Right ventricle myocardium inferior (tissue), 1 donor: ENCODE results near the gene MIPOL1. TPM values are rescaled to one million over a fixed set of nuclear protein-coding genes. Genes with fewer than 3 reads are reported as not detected.
"Not testable (repeated sequence)": the region's sequence is repeated elsewhere in the genome, so short reads cannot be mapped to it uniquely, and the experiment has no call there.

Experiments
- ATAC-seq: fragments of 200-7000 bp; cut with Tn5 transposase; one replicate; pipeline ENCODE4 v1.9.1; 2020; ENCODE audit warnings: mild to moderate bottlenecking, moderate library complexity
- DNase-seq: peaks from one replicate; pipeline ENCODE4 v3.0.0; 2021; ENCODE audit errors: missing footprints
- intact Hi-C: fragments of 100-400 bp; cut with DNase I; formaldehyde crosslinking; loops from one replicate; pipeline ENCODE4 v1.11.0; 2022
- total RNA-seq: library from RNA; stranded (reverse); fragmentation: NEBNext Ultra II Directional; extraction: Animal tissue kit (Norgen Biotek cat#: 25700); gene quantifications from one replicate; pipeline ENCODE4 v1.2.1, GENCODE V29; 2021
- donor health status: DM: no; HTN: yes; CAD: no; lungs with severe emphysema.

Gene MIPOL1
- total RNA-seq, 1 donor from 2014 or later: 7.0 TPM

DNA sequence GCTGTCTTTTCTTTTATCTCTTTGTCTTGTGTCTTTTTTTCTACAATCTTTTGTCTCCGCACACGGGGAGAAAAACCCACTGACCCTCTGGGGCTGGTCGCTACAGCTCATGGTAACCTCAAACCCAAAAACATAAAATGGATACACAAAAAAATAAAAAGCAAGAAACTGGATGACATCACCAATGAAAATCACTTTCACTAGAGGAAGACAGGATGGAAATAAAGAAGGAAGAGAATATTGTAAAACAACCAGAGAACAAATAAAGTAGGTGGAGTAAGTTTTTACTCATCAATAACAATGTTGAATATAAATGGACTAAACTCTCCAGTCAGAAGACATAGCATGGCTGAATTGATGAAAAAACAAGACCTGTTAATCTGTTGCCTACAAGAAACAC lies 17.6 kb downstream of the MIPOL1 start:
- intact Hi-C loops: no loop called here
- no peak for DNase-seq
- ATAC-seq: no peak

DNA sequence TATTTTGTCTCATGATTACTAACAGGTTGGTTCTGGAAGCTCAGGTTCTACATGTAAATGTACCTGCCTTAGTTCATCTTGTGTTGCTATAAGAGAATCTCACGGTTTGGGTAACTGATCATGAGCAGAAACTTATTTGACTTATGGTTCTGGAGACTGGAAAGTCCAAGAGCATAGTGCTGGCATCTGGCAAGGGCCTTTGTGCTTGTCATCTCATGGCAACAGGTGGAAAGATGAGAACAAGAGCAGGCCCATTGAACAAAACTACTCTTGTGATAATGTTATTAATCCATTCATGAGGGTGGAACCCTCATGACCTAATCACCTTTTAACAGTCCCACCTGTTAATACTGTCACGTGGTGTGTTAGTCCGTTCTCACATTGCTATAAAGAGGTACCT lies 23.3 kb downstream of the MIPOL1 start:
- ATAC-seq (no peak), DNase-seq (no peak)
- intact Hi-C loops: no loop called here

DNA sequence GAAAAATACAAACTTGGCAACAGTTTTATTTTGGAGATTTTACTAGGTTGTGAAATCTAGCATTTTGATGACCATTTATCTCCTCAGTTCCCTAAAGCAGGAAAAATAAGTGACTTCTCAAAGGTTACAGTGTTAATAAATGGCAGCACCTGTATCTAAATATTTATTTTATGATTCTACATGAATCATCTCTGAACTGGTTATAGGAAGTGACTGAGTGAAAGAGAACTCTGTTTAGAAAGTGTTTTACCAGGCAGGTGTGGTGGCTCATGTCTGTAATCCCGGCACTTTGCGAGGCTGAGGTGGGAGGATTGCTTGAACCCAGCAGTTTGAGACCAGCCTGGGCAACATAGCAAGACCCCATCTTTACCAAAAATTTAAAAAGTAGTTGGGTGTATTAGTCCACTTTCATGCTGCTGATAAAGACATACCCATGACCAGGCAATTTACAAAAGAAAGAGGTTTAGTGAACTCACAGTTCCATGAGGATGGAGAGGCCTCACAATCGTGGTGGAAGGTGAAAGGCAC lies 26.3 kb downstream of the MIPOL1 start:
- DNase-seq (no peak), ATAC-seq (no peak)
- intact Hi-C loops: no loop called here

DNA sequence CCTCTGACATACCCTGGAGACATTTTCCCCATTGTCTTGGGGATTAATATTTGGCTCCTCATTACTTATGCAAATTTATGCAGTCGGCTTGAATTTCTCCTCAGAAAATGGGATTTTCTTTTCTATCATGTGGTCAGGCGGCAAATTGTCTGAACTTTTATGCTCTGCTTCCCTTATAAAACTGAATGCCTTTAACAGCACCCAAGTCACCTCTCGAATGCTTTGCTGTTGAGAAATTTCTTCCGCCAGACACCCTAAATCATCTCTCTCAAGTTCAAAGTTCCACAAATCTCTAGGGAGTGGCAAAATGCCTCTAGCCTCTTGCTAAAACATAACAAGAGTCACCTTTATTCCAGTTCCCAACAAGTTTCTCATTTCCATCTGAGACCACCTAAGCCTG lies 27.9 kb downstream of the MIPOL1 start:
- intact Hi-C loops, ATAC-seq, DNase-seq: not testable (repeated sequence)

DNA sequence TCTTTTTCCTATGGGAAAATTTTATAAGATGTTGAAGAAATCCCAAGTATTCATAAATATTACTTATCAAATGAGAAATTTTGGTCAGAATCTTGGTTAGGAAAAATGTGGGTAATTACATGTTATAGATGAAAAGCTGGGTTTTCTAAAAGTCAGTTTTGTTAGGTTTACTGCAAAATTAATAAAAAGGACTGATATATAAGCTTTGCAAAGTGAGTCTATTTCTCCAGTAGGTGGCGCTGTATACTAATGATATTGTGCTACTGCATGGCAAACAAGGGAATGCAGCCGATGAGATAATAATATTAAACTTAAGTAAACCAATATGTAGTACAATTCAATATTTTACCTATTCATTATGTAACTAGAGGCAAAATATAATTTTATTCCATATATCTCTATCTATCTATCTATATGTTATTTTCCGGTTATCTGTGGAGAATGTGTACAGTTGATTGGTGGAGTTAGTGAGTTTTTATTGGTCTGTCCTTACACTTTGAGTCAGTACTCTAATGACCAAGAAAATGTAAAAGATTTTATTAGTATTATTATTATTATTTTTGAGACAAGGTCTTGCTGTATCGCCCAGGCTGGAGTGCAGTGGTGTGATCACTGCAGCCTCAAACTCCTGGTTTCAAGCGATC lies 32.9 kb downstream of the MIPOL1 start:
- DNase-seq (no peak), ATAC-seq (no peak)
- intact Hi-C loops: no loop called here

DNA sequence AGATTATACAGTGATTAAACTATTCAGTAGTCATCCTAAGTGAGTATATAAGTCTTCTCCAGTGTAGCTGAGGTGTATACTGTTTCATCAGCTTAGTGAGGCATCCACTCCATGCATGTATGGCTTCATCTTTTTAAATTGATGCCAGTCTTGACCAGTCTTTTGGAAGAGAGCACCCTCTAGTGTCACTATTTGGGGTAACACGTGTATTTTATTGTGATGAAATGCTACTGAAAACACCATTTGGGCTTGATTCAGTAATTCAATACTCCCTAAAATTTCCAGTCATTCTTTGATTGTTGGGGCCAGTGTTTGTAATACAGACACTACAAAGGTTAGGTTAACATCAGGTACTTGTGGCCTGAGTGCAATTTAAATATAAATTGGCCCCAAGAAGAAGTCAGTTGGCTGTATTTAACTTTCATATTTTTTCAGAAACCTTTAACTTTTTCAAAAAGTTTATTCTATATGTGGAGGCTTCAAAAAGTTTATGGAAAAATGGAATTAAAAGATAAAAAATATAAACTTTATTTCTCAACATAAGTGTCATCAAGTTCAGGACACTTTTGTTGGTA lies 35.3 kb downstream of the MIPOL1 start:
- no peak for ATAC-seq
- intact Hi-C loops: no loop called here
- DNase-seq: no peak

DNA sequence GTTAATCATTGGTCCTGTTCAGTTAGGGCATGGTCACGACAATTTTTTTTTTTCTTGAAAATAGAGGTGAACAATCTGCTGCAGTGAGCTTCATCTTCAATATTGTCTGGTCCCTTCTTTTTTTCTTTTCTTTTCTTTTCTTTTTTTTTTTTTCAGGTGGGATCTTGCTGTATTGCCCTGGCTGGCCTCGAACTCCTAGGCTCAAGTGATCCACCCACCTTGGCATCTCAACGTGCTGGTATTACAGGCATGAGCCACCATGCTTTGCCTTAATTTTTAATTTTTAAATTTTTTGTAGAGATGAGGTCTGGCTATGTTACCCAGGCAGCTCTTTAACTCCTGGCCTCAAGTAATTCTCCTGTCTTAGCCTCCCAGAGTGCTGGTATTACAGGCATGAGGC lies 36.5 kb downstream of the MIPOL1 start:
- intact Hi-C loops: no loop called here
- DNase-seq (no peak), ATAC-seq (no peak)

DNA sequence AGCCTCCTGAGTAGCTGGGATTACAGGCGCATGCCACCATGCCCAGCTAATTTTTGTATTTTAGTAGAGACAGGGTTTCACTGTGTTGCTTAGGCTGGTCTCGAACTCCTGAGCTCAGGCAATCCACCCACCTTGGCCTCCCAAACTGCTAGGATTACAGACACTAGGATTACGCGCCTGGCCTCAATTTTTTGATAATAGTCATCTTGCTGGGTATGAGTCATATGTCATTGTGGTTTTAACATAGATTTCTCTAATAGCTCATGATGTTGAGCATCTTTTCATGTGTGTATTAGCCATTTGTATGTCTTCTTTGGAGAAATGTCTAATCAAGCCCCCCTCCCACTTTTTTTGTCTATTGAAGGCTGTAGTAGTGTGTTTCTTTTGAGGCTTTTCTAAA lies 38.3 kb downstream of the MIPOL1 start:
- ATAC-seq, intact Hi-C loops, DNase-seq: not testable (repeated sequence)

DNA sequence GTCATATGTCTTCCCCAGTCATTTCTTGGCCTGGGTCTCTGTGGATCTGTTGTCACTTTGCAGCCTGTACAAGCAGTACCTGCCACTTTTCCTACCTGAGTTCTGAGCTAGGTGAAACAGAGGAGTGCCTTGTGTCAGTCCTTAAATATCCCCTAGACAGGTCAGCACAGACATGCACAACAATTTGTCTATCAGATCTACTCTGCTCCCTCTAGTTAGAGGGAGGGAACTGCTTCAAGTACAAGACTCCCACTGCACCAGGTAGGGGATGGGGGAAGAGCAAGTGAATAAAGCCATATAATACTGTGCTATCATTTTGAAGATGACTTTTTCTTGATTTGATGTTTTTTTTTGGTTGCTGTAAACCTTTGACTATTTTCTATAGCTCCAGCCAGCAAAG lies 39.4 kb downstream of the MIPOL1 start:
- DNase-seq (no peak), ATAC-seq (no peak)
- intact Hi-C loops: no loop called here

DNA sequence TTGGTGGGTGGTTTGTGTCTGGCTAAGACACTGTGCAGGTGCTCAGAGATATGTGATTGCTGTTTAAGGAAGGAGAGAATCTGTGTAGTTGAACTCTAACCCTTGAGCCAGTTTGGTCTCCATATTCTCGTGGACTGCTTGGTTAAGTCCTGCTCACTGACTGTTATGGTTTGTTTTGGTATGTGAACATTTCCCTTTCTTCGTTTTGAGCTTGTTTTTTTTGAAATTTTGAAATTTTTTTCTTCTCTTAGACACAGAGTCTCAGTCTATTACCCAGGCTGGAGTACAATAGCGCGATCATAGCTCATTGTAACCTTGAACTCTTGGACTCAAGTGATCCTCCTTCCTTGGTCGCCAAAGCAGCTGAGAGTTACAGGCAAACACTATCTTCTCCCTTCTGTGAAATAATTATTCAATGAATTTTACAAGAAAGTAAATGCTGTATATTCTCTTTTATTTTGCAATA lies 40.0 kb downstream of the MIPOL1 start:
- no peak for DNase-seq
- intact Hi-C loops: no loop called here
- ATAC-seq: no peak

DNA sequence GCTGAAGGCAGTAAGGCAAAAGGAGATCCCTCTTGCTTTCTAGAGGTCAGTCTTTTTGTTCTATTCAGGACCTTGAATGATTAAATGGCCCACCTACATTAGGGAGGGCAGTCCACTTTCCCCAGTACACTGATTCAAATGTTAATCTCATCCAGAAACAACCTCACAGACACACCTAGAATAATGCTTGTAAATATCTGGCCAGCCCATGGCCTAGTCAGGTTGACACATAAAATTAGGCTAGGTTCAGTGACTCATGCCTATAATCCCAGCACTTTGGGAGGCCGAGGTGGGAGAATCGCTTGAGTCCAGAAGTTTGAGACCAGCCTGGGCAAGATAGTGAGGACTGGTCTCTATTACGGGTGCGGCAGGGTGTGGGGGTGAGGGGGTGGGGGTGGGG lies 43.5 kb downstream of the MIPOL1 start:
- no peak for ATAC-seq
- intact Hi-C loops: no loop called here
- no peak for DNase-seq

DNA sequence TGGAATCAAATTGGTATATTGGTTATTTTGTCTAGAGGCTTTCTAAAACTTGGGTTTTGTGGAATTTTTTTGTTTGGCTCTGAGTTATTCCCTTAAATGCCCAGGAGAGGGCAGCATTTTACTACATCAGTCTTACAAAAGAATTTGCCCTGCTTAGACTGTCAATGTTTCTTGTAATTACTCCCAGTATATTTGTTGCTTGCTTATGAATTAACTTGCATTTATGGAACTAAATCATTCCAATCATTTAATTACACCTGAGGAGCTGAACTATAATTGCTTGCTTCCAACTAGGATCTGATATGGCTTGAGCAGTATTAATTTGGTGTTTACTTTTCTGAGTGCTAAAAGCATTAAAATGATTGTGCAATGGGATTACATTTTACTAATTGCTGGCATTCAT lies 48.7 kb downstream of the MIPOL1 start:
- DNase-seq: no peak
- ATAC-seq: no peak
- intact Hi-C loops: loop anchor here (2.0 kb wide), 1 partner anchor 626 kb away; no protein-coding TSS in a partner anchor

DNA sequence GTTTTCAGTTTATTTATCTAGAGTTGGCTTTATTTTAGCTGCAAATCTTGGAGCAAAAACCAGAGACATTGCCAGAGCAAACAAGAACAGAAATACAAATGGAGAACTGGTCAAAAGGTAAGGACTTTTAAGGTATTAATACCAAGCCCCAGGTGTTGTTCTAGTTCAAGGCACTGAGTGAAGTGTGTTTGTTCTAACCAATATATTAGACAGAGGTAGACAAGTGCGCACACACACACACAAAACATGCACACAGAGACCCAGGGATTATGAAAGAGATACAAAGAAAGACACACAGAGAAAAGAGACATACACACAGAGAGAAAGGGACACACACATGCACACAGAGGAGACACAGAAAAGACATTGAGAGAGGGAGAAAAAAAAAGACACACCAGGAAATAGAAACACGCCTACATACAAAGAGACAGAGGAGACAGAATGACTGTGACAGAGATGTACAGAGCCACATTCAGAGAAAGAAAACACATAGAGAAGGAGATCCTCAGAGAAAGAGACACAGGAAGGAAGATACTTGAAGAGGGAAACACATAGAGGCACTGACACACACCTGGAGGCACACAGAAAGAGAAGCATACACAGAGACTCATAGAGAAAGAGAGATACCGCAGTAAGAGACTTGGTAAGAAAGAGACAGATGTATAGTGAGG lies 50.2 kb downstream of the MIPOL1 start:
- intact Hi-C loops: loop anchor here (2.0 kb wide), 1 partner anchor 625 kb away; no protein-coding TSS in a partner anchor
- ATAC-seq: no peak
- no peak for DNase-seq

DNA sequence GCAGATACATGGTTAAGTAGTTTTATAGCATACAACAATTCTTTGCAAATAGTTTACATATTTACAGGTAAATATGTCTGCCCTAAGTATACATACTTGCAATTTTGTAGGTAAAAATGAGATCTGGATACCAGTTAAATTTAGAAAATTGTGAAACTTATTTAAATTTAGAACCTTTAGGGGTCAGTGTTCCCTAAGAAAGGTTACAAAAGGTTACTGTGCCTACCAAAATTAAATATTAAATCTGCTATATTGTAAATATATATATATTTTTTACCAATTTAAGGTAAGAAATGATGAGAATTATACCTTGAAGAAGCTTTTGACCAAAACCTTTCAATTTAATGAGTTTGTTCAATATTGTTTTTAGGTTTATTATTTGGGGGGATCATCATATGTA lies 54.0 kb downstream of the MIPOL1 start:
- intact Hi-C loops: no loop called here
- DNase-seq (no peak), ATAC-seq (no peak)

DNA sequence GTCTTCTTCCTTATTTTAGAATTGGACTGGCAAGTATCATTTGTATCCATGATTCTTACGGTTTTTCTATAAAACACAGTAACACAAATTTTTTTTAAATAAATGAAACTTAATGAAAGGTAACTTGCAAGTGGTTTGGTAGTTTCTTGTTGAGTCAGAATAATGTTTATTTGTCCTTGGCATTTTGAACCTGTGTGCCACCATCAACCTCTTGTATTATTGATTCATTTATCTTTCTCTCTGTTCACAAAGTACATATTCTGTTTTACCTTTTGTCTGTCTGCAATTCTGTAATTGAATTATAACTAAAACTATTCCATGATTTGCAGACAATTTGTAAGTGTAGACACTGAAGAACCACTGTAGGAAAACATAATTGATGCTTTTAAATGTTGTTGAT lies 54.7 kb downstream of the MIPOL1 start:
- no peak for DNase-seq
- ATAC-seq: no peak
- intact Hi-C loops: no loop called here

DNA sequence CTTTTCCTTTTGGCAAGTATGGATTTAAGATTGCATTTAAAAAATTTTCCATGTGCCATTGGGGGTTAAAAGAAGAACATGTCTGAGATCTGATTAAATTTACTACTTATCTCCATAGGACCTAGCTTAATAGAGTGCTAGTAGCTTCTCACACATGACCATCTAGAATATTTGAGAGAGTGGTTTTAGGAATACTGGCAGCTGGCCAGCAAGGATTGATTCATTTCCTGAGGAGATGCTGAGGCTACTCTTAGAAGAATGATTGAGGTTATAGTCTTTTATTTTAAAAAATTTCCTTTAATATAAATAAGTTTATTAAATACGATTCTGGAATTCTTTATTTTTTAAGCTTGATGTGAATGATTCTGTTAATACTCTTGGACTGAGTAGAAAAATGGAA lies 56.2 kb downstream of the MIPOL1 start:
- DNase-seq (no peak), ATAC-seq (no peak)
- intact Hi-C loops: no loop called here

DNA sequence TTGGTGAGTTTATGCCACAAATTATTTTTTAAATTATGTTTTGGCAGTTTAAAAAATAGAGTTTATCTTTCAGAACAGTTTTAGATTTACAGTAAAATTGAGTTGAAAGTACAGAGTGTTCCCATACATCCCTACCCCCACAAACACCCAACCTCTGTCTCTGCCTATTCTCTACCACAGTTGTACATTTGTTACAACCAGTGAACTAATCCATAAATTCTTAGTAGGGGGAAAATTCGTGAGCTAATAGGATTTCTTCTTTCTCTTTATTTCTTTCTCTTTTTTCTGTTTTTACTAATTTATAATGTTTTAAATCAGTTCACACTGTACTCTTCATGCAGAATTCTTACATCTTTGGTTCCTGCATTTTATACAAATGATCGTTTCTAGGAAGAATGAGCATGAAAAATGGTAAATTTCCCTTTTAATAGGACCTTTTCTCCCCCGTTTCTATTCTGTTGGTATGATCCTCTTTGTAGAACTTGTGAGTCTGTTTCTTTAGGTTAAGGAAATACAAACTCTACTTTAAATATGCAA lies 56.7 kb downstream of the MIPOL1 start:
- ATAC-seq (no peak), DNase-seq (no peak)
- intact Hi-C loops: no loop called here

DNA sequence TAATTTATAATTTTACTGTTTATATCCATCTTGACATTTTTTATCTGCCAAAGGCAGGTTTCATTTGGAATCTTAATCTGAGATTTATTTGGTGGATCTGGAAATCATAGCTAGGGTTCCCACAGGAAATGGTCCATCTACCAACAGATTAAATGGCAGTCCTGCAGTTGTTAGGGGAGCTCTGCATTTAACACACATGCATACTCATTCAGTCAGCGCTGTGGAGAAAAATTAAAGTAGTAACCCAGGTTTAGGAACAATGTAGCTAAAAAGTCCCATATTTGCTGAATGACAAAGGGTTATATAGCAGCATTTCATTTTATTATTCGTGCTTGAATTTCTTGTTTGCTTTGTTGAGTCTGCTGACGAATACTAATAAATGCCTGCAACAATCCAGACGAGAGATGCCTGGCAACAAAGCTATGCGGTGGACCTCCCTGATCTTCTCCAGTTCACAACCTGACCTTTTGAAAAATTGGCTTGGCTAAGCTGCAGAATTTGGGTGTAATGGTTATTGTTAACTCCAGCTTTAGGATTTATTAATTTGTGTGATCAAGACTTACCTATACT lies 59.8 kb downstream of the MIPOL1 start:
- intact Hi-C loops: no loop called here
- no peak for DNase-seq
- no peak for ATAC-seq

DNA sequence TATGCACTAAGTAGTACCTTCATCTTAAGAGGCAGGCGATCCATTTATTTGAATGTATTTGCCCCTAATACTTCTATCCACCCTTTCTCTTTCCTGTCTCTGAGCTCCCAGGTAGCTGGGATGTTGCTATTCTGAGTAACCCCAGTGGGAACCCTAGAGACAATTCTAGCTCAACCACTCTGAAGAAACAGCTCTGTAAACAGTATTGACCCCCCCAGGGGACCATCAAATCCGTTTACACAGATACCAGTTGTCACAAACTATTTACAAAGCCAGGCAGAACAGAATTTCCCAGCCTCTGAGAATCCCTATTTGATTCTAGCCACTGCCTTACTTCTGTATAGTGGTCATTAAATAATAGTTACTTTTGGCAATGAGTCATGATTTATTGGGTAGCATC lies 64.9 kb downstream of the MIPOL1 start:
- no peak for DNase-seq
- intact Hi-C loops: no loop called here
- no peak for ATAC-seq
